NCI-H2029 treated with DMSO at 0.1 percent for 48 hours (cell line): ENCODE measurements around the gene MAGI3.
"Not testable (repeated sequence)": the region's sequence is repeated elsewhere in the genome, so short reads cannot be mapped to it uniquely, and the experiment has no call there.

Source experiments
- DNase-seq: peaks from one replicate; lab custom pipeline; 2025; lab: John Stamatoyannopoulos, UW

The MAGI3 gene

GRCh38 chr1:113399062-113399583, 8.8 kb downstream of the MAGI3 start:
- no peak for DNase-seq

- DNase-seq: no peak
Measured at GRCh38 chr1:113401067-113401466, 10.8 kb downstream of the MAGI3 start.

GRCh38 chr1:113401728-113402127, 11.4 kb downstream of the MAGI3 start:
- DNase-seq: no peak

- DNase-seq: no peak
Measured at GRCh38 chr1:113403065-113403464, 12.8 kb downstream of the MAGI3 start.

GRCh38 chr1:113405573-113405972, 15.3 kb downstream of the MAGI3 start:
- DNase-seq: no peak

GRCh38 chr1:113406149-113406548, 15.8 kb downstream of the MAGI3 start:
- DNase-seq: not testable (repeated sequence)

- DNase-seq: no peak
Measured at GRCh38 chr1:113409363-113409762, 19.0 kb downstream of the MAGI3 start.

GRCh38 chr1:113412020-113412419, 21.7 kb downstream of the MAGI3 start:
- DNase-seq: not testable (repeated sequence)

GRCh38 chr1:113415310-113416070, 25.2 kb downstream of the MAGI3 start:
- no peak for DNase-seq

GRCh38 chr1:113416071-113416470, 25.8 kb downstream of the MAGI3 start:
- not testable (repeated sequence) for DNase-seq

- no peak for DNase-seq
Measured at GRCh38 chr1:113416496-113416895, 26.2 kb downstream of the MAGI3 start.

GRCh38 chr1:113422315-113423068, 32.2 kb downstream of the MAGI3 start:
- DNase-seq: no peak

GRCh38 chr1:113423826-113424225, 33.5 kb downstream of the MAGI3 start:
- DNase-seq: no peak

- no peak for DNase-seq
Measured at GRCh38 chr1:113429461-113430153, 39.3 kb downstream of the MAGI3 start.

- DNase-seq: no peak
Measured at GRCh38 chr1:113433184-113433583, 42.9 kb downstream of the MAGI3 start.

- DNase-seq: no peak
Measured at GRCh38 chr1:113434081-113434873, 44.0 kb downstream of the MAGI3 start.

GRCh38 chr1:113434874-113435175, 44.5 kb downstream of the MAGI3 start:
- no peak for DNase-seq

GRCh38 chr1:113437554-113438341, 47.4 kb downstream of the MAGI3 start:
- no peak for DNase-seq

GRCh38 chr1:113438505-113439276, 48.4 kb downstream of the MAGI3 start:
- no peak for DNase-seq

GRCh38 chr1:113439277-113439670, 49.0 kb downstream of the MAGI3 start:
- no peak for DNase-seq
